Lower leg skin (tissue), 3 donors: ENCODE data around the gene OR8B3.

ENCODE experiments used
- CTCF ChIP-seq, 3 donors: fragments of 450-650 bp; IDR thresholded peaks; one replicate each; pipeline ENCODE4 v1.5.1; 2016; ENCODE audit warnings: antibody characterized with exemption in 3 of 3, mild to moderate bottlenecking in 3 of 3, moderate library complexity in 2 of 3
- POLR2A ChIP-seq, 2 donors: fragments of 450-650 bp; IDR thresholded peaks; one replicate each; pipeline ENCODE4 v1.6.1; 2016 to 2017; ENCODE audit warnings: antibody characterized with exemption in 2 of 2, mild to moderate bottlenecking in 1 of 2, moderate library complexity in 1 of 2

- TF ChIP-seq CTCF (IDR thresholded peaks at IDR 0.05) (no peak), POLR2A (IDR thresholded peaks at IDR 0.05) (no peak)
Measured at GRCh38 chr11:124402326-124402922, 3.6 kb upstream of the OR8B3 start.
